KMS-11 (cell line): ENCODE data around the gene RCN2.

ENCODE experiments used
- H2AFZ ChIP-seq: fragments of 200-600 bp; sonication (generic); 2 replicates; pipeline ENCODE4 v1.6.1; 2016; ENCODE audit warnings: antibody characterized with exemption, mixed run types, low read depth
- H3K27ac ChIP-seq: fragments of 200-600 bp; sonication (generic); 2 replicates; pipeline ENCODE4 v1.6.1; 2016; ENCODE audit warnings: mild to moderate bottlenecking, mixed run types
- H3K27me3 ChIP-seq: fragments of 200-600 bp; sonication (generic); 2 replicates; pipeline ENCODE4 v1.6.1; 2017; ENCODE audit warnings: mild to moderate bottlenecking, low read depth, mixed run types, moderate library complexity; ENCODE audit not compliant: insufficient read depth
- H3K36me3 ChIP-seq: fragments of 200-600 bp; sonication (generic); 2 replicates; pipeline ENCODE4 v1.6.1; 2017; ENCODE audit warnings: mild to moderate bottlenecking, mixed run types; ENCODE audit not compliant: insufficient read depth
- H3K4me1 ChIP-seq: fragments of 200-600 bp; sonication (generic); 2 replicates; pipeline ENCODE4 v1.6.1; 2016; ENCODE audit warnings: mild to moderate bottlenecking, low read depth, mixed run types; ENCODE audit not compliant: poor library complexity, severe bottlenecking
- H3K4me2 ChIP-seq: fragments of 200-600 bp; sonication (generic); 2 replicates; pipeline ENCODE4 v1.7.0; 2016; ENCODE audit warnings: mild to moderate bottlenecking, mixed run types
- H3K4me3 ChIP-seq: fragments of 200-600 bp; sonication (generic); IDR thresholded peaks from 2 replicates; pipeline ENCODE4 v1.6.1; 2017; ENCODE audit warnings: low read depth, low read length, mixed read lengths; ENCODE audit not compliant: insufficient read depth
- H3K79me2 ChIP-seq: fragments of 200-600 bp; sonication (generic); 2 replicates; pipeline ENCODE4 v1.6.1; 2016; ENCODE audit warnings: low read depth, mixed run types; ENCODE audit not compliant: insufficient read depth
- H3K9ac ChIP-seq: fragments of 200-600 bp; sonication (generic); 2 replicates; pipeline ENCODE4 v1.6.1; 2016; ENCODE audit warnings: mild to moderate bottlenecking, mixed run types
- H4K20me1 ChIP-seq: fragments of 200-600 bp; sonication (generic); 2 replicates; pipeline ENCODE4 v1.6.1; 2016; ENCODE audit warnings: mild to moderate bottlenecking, mixed run types; ENCODE audit not compliant: insufficient read depth
- CTCF ChIP-seq: fragments of 200-600 bp; sonication (generic); conservative IDR thresholded peaks from 2 replicates; pipeline ENCODE4 v1.6.1; 2017; ENCODE audit warnings: low read depth, mild to moderate bottlenecking, antibody characterized with exemption, low read length, moderate library complexity, mixed read lengths

The RCN2 gene

GRCh38 chr15:76913737-76914136 is 17.8 kb upstream of the RCN2 start:
- no peak for TF ChIP-seq CTCF
- Histone ChIP-seq H3K27ac (no peak overlapping the region), H3K79me2 (no peaks in the 10 kb centered on the region), H3K9ac (no peak overlapping the region), H3K4me1 (no peaks in the 10 kb centered on the region), H4K20me1 (no peaks in the 10 kb centered on the region), H3K4me3 (no peak overlapping the region), H3K4me2 (no peak overlapping the region), H3K36me3 (no peaks in the 10 kb centered on the region), H3K27me3 (no peaks in the 10 kb centered on the region), H2AFZ (no peak overlapping the region)

GRCh38 chr15:76916369-76916768 is 15.2 kb upstream of the RCN2 start:
- Histone ChIP-seq H3K4me3 (no peak overlapping the region), H3K9ac (no peak overlapping the region), H3K79me2 (no peaks in the 10 kb centered on the region), H4K20me1 (no peaks in the 10 kb centered on the region), H3K27me3 (no peaks in the 10 kb centered on the region), H2AFZ (no peak overlapping the region), H3K27ac (no peak overlapping the region), H3K4me1 (no peaks in the 10 kb centered on the region), H3K4me2 (no peak overlapping the region), H3K36me3 (no peaks in the 10 kb centered on the region)
- no peak for TF ChIP-seq CTCF

DNA sequence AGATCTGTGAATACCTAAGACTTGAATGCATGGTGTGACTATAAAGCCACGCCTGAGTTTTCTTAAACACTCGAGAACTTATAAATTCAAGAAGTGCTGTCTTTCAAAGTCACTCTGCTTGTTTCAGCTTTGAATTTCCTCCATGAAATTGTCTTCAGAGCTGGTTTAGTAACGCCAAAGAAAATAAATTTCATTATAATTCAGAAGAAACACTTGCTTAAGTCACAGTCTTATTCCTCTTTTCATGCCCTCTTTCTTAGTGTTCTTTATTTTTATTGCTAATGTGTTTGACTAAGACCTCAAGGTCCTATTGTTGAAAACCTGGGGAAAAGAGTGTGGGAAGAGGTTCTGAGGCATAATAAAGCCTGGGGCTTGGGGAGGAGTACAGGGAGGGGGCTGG is 3.3 kb upstream of the RCN2 start:
- Histone ChIP-seq H3K4me3 (no peak overlapping the region), H3K9ac (no peak overlapping the region), H2AFZ (no peak overlapping the region), H3K4me1 (peaks cover 13% of the 10 kb centered on the region), H3K27ac (no peak overlapping the region), H3K27me3 (no peaks in the 10 kb centered on the region), H3K4me2 (no peak overlapping the region), H4K20me1 (no peaks in the 10 kb centered on the region), H3K36me3 (no peaks in the 10 kb centered on the region), H3K79me2 (no peaks in the 10 kb centered on the region)
- no peak for TF ChIP-seq CTCF

DNA sequence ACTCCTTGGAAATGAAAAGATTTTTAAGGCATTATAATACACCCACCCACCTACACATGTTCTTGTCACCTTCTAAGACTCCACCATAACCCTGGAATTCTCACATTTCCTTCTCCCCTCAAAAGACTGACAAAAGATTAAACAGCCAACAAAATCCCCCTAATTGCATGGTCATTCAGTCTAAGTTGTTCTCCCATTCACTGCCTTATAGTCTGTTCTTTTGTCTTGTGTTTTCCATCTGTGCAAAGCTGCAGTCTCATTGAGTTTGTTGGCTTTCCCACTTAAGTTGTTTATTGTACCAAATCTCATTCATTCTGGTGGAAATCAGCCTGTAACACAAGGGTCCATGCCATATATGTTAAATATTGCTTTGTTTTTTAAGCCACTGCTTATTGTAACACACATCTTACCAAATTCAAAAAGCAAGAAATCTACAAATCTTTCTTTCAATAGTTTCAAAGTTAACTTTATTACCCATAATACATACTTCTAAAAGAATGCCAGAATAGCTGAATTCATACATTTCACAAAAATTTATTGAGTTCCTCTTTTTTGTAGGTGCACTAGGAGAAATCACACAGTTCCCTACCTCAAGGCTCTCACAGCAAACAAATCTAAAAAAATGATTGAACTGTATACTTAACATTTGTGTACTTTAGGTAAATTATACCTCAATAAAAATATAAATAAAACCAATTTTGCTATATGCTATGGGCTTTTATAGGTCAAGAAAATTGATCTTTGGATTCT is 2.4 kb upstream of the RCN2 start:
- no peak for TF ChIP-seq CTCF
- H3K4me2 ChIP-seq: no peak overlapping the region
- no peaks in the 10 kb centered on the region for H3K36me3 ChIP-seq
- no peaks in the 10 kb centered on the region for H3K27me3 ChIP-seq
- H3K27ac ChIP-seq: no peak overlapping the region
- no peaks in the 10 kb centered on the region for H4K20me1 ChIP-seq
- no peak overlapping the region for H2AFZ ChIP-seq
- no peak overlapping the region for H3K9ac ChIP-seq
- no peak overlapping the region for H3K4me3 ChIP-seq
- H3K79me2 ChIP-seq: no peaks in the 10 kb centered on the region
- peaks cover 13% of the 10 kb centered on the region for H3K4me1 ChIP-seq
